Hepatocyte (in vitro differentiated cells): Measurements from ENCODE around the gene PLEKHG7. TPM values are rescaled to one million over a fixed set of nuclear protein-coding genes. Genes with fewer than 3 reads are reported as not detected.
"Not testable (repeated sequence)": the region's sequence is repeated elsewhere in the genome, so short reads cannot be mapped to it uniquely, and the experiment has no call there.

Experiments
- DNase-seq: peaks from one replicate; pipeline ENCODE4 v3.0.0-alpha.2; 2016; ENCODE audit warnings: low spot score
- H2AFZ ChIP-seq: fragments of 200-600 bp; sonication (generic); 2 replicates; pipeline ENCODE4 v1.6.0; 2016; ENCODE audit warnings: antibody characterized with exemption, mild to moderate bottlenecking
- H3K27ac ChIP-seq: fragments of 200-600 bp; sonication (generic); 2 replicates; pipeline ENCODE4 v1.5.1; 2016; ENCODE audit warnings: mild to moderate bottlenecking
- H3K27me3 ChIP-seq: fragments of 200-600 bp; sonication (generic); 2 replicates; pipeline ENCODE4 v1.6.1; 2016
- H3K36me3 ChIP-seq: fragments of 200-600 bp; sonication (generic); replicated peaks from 2 replicates; pipeline ENCODE4 v1.5.1; 2016; ENCODE audit warnings: low read depth; ENCODE audit not compliant: insufficient read depth
- H3K4me1 ChIP-seq: fragments of 200-600 bp; sonication (generic); 2 replicates; pipeline ENCODE4 v1.5.1; 2016; ENCODE audit warnings: mild to moderate bottlenecking, moderate library complexity; ENCODE audit not compliant: insufficient read depth
- H3K4me2 ChIP-seq: fragments of 200-600 bp; sonication (generic); 2 replicates; pipeline ENCODE4 v1.6.0; 2016
- H3K4me3 ChIP-seq: fragments of 200-600 bp; sonication (generic); 2 replicates; pipeline ENCODE4 v1.5.1; 2016; ENCODE audit warnings: mild to moderate bottlenecking
- H3K79me2 ChIP-seq: fragments of 200-600 bp; sonication (generic); 2 replicates; pipeline ENCODE4 v1.6.0; 2017; ENCODE audit warnings: mild to moderate bottlenecking
- H3K9me2 ChIP-seq: fragments of 200-600 bp; sonication (generic); replicated peaks from 2 replicates; pipeline ENCODE4 v1.6.0; 2017; ENCODE audit warnings: mild to moderate bottlenecking; ENCODE audit not compliant: insufficient read depth
- H3K9me3 ChIP-seq: fragments of 200-600 bp; sonication (generic); 2 replicates; pipeline ENCODE4 v1.5.1; 2016; ENCODE audit warnings: low read depth, mild to moderate bottlenecking
- H4K20me1 ChIP-seq: fragments of 200-600 bp; sonication (generic); 2 replicates; pipeline ENCODE4 v1.6.0; 2016; ENCODE audit warnings: mild to moderate bottlenecking; ENCODE audit not compliant: insufficient read depth, poor library complexity, severe bottlenecking
- EZH2 ChIP-seq: fragments of 200-600 bp; sonication (generic); IDR thresholded peaks from 2 replicates; pipeline ENCODE4 v1.6.1; 2016; ENCODE audit warnings: antibody characterized with exemption, mild to moderate bottlenecking, borderline replicate concordance
- EZH2phosphoT487 ChIP-seq: fragments of 200-600 bp; sonication (generic); IDR thresholded peaks from one replicate; pipeline ENCODE4 v1.6.1; 2018; ENCODE audit warnings: antibody characterized with exemption, mild to moderate bottlenecking, low read depth, moderate library complexity; ENCODE audit not compliant: unreplicated experiment, severe bottlenecking
- WGBS: methylation state at CpG from one replicate; pipeline ENCODE4 v1.1.6; 2016; ENCODE audit warnings: low lambda C conversion rate; ENCODE audit errors: missing lambda C conversion rate; 5-methylcytosine and 5-hydroxymethylcytosine counted together
- polyA plus RNA-seq: library from polyadenylated mRNA; unstranded; fragments of >200 nt; fragmentation: Nextera tagmentation; extraction: Ambion mirVana; gene quantifications from 2 replicates; pipeline ENCODE4 v1.2.1, GENCODE V29; 2016
- total RNA-seq: library from RNA; depleted of rRNA; stranded (reverse); fragments of >200 nt; gene quantifications from 2 replicates; pipeline ENCODE4 v1.2.3, GENCODE V29; 2014
- TF ChIP-seq, protein P1 (sequence below): fragments of 200-600 bp; sonication (generic); IDR thresholded peaks from 2 replicates; pipeline ENCODE4 v1.5.1; 2016; ENCODE audit warnings: antibody characterized with exemption, mild to moderate bottlenecking; ENCODE audit not compliant: poor library complexity

The PLEKHG7 gene
- total and polyA plus RNA-seq, 2 experiments from 2014 or later, result 0.17 to 0.94 TPM

DNA sequence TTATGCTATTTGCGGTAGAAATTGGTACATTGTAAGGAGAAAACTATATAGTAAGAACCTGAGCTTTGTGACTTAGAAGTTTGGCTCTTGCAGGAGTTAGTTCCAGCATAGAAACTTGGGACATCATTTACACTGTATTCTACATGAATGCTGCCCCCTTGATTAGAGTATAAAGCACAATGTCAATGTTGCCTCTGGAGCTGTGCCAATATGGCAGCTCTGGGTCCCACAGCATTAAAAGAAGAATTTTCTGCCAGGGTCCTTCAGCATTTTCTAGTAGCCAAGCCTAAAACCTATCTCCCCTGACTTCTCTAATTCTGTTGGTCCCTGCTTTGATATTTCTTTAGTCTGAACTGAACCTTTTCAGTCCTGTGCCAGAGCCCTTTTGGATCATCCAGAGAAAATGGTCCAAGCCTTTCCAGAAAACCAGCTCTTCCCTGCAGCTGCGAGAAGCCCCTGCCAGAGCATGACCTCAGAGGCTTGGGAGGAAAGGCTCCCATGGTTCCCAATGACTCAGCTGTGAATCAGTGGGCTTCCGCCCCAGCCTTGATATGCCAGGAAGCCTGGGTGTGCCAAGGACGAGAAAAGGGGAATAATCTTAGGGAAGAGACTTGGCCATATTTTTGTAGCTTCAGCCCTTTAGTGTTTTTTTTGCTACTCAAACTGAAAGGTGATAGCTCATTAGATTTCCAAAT, 43.2 kb downstream of the PLEKHG7 start:
- Histone ChIP-seq H3K27ac (no peak overlapping the region), H3K9me2 (no peaks in the 10 kb centered on the region), H2AFZ (no peak overlapping the region), H3K4me1 (no peaks in the 10 kb centered on the region), H3K4me2 (no peak overlapping the region), H3K4me3 (no peak overlapping the region), H3K79me2 (no peaks in the 10 kb centered on the region), H4K20me1 (no peaks in the 10 kb centered on the region), H3K27me3 (no peaks in the 10 kb centered on the region), H3K9me3 (no peaks in the 10 kb centered on the region), H3K36me3 (no peaks in the 10 kb centered on the region)
- TF ChIP-seq EZH2 (no peak), EZH2phosphoT487 (no peak)
- TF ChIP-seq, protein P1, sequence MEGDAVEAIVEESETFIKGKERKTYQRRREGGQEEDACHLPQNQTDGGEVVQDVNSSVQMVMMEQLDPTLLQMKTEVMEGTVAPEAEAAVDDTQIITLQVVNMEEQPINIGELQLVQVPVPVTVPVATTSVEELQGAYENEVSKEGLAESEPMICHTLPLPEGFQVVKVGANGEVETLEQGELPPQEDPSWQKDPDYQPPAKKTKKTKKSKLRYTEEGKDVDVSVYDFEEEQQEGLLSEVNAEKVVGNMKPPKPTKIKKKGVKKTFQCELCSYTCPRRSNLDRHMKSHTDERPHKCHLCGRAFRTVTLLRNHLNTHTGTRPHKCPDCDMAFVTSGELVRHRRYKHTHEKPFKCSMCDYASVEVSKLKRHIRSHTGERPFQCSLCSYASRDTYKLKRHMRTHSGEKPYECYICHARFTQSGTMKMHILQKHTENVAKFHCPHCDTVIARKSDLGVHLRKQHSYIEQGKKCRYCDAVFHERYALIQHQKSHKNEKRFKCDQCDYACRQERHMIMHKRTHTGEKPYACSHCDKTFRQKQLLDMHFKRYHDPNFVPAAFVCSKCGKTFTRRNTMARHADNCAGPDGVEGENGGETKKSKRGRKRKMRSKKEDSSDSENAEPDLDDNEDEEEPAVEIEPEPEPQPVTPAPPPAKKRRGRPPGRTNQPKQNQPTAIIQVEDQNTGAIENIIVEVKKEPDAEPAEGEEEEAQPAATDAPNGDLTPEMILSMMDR, result no peak
- WGBS, result 80% methylated on average over 4 of the region's 4 CpGs
- peak; percentile 23 for DNase-seq

DNA sequence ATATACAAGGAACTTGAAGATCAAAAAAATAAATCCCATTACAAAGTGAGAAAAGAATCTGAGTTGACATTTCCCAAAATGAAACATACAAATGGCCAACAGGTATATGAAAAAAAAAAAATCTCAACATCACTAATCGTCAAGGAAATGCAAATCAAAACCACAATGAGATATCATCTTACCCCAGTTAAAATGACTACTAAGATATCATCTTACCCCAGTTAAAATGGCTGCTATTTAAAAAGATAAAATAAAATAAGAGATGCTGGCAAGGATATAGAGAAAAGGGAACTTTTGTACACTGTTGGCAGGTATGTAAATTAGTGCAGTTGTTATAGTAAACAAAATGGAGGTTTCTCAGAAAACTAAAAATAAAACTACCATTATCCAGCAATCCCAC, 44.4 kb downstream of the PLEKHG7 start:
- WGBS, result 79% methylated on average over 1 of the region's 1 CpG
- Histone ChIP-seq H2AFZ (no peak overlapping the region), H3K36me3 (no peaks in the 10 kb centered on the region)

DNA sequence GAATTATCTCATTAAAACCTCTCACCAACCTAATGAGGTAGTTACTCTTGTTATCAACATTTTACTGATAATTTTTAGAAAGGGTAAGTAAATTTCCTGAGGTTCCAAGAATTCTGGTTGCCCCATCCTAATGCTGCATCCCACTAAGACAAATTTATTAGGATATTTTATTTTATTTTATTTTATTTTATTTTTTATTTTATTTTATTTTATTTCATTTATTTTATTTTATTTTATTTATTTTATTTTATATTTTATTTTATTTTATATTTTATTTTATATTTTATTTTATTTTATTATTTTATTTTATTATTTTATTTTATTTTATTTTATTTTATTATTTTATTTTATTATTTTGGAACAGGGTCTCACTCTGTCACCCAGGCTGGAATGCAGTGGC, 46.9 kb downstream of the PLEKHG7 start:
- H3K27ac ChIP-seq, H3K9me2 ChIP-seq, H2AFZ ChIP-seq, DNase-seq, H3K9me3 ChIP-seq, H4K20me1 ChIP-seq, H3K79me2 ChIP-seq, H3K27me3 ChIP-seq, H3K36me3 ChIP-seq, H3K4me2 ChIP-seq, H3K4me3 ChIP-seq, H3K4me1 ChIP-seq: not testable (repeated sequence)

More for the DNA sequence above, 44.4 kb downstream of the PLEKHG7 start:
- no peaks in the 10 kb centered on the region for H3K27me3 ChIP-seq
- TF ChIP-seq, protein P1, result no peak
- TF ChIP-seq EZH2phosphoT487, result no peak
- TF ChIP-seq EZH2, result no peak
- H3K9me2 ChIP-seq, result no peaks in the 10 kb centered on the region
- no peaks in the 10 kb centered on the region for H3K4me1 ChIP-seq
- no peaks in the 10 kb centered on the region for H4K20me1 ChIP-seq
- no peak overlapping the region for H3K4me2 ChIP-seq
- no peaks in the 10 kb centered on the region for H3K79me2 ChIP-seq
- H3K9me3 ChIP-seq, result no peaks in the 10 kb centered on the region
- H3K4me3 ChIP-seq, result no peak overlapping the region
- H3K27ac ChIP-seq, result no peak overlapping the region
- no peak for DNase-seq

DNA sequence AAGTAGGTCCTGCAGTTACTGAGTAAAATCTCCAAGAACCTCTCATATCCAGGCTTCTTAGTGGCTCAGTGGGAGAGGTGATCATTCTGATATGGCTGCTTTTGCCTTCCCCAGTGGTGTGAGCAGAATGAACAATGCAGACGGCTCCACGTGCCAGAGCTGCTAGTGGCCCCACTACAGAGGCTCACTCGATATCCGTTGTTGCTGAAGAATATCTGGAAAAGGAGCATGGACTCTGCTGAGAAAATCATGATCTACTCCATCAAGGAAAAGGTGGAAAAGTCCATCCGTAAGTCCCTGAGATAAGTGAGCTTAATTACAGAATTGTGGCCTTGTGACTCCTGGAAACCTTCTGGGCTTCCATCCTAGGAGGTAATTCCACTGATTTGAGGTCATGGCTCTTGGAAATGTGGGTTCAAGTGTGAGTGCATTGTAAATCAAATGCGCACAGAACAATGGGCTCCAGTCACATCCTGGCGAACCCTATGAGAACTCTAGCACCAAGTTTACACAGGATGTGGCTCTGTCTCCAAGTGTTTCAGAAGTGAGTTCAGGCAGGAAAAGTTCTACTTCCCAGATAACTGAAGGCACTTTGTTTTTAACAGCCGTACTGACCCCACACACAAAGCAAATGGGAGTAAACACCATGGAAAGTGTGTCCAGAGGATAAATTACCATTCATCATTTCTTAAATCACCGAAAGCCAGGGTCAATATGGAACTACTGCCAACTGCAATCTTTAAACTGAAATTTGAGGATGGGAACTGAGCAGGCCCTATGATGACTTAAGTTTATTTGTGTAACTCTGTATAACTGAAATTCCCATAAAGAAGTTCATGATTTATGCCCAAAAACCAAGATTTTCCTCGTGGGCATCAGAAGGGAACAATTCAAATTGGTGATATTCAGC, 51.4 kb downstream of the PLEKHG7 start:
- no peaks in the 10 kb centered on the region for H3K9me3 ChIP-seq
- H3K9me2 ChIP-seq, result no peaks in the 10 kb centered on the region
- H2AFZ ChIP-seq, result no peak overlapping the region
- no peaks in the 10 kb centered on the region for H3K79me2 ChIP-seq
- no peaks in the 10 kb centered on the region for H3K36me3 ChIP-seq
- H4K20me1 ChIP-seq, result no peaks in the 10 kb centered on the region
- H3K4me2 ChIP-seq, result no peak overlapping the region
- TF ChIP-seq EZH2 (no peak), EZH2phosphoT487 (no peak)
- TF ChIP-seq, protein P1, result no peak
- no peak for DNase-seq
- H3K4me3 ChIP-seq, result no peak overlapping the region
- no peaks in the 10 kb centered on the region for H3K4me1 ChIP-seq
- H3K27ac ChIP-seq, result peak overlapping the region; percentile 47
- WGBS, result 84% methylated on average over 10 of the region's 10 CpGs
- no peaks in the 10 kb centered on the region for H3K27me3 ChIP-seq
